K562 (cell line): ENCODE results near the gene LMBR1. TPM values are rescaled to one million over a fixed set of nuclear protein-coding genes. Genes with fewer than 3 reads are reported as not detected.
A peak's percentile ranks its signal among the peaks of the same experiment; 100 is the strongest.

ENCODE experiments used
- ATAC-seq: fragments of 200-7000 bp; cut with Tn5 transposase; 3 replicates; pipeline ENCODE4 v1.9.1; 2020; ENCODE audit warnings: moderate library complexity
- BruUV-seq: library from RNA; stranded (reverse); fragments of 400-500 nt; replicated peaks from 2 replicates; lab custom pipeline; 2021; lab: Mats Ljungman, UMichigan
- CTCF ChIA-PET: fragments of 300-600 bp; formaldehyde crosslinking; extraction: SDS; loops from one replicate; lab custom pipeline; 2021; ENCODE audit warnings: low intra/inter-chr PET ratio; lab: Yijun Ruan, JAX
- POLR2A ChIA-PET: fragments of 300-600, 350-650 bp; sonication (Branson Sonifier 250); formaldehyde crosslinking; extraction: SDS; loops from one replicate; lab custom pipeline; 2021; ENCODE audit warnings: antibody characterized with exemption, inconsistent platforms; lab: Yijun Ruan, JAX
- DNase-seq, 4 experiments: peaks; one replicate each; pipeline versions ENCODE4 v3.0.0 to v3.0.0-alpha.2; 2011 to 2018; ENCODE audit warnings: low spot score in 3 of 4, mixed read lengths in 3 of 4; ENCODE audit errors: extremely low read depth in 1 of 4
- FAIRE-seq: peaks from 2 replicates; lab custom pipeline; 2011; peaks lifted over from hg19 to GRCh38; lab: Jason Lieb, UNC
- H2AFZ ChIP-seq: 2 replicates; pipeline ENCODE4 v1.6.0; 2011; ENCODE audit warnings: low read depth, low read length, control low read depth, inconsistent platforms
- H3K27ac ChIP-seq: fragments of 200-600 bp; 3 replicates; pipeline ENCODE4 v1.8.0; 2011; ENCODE audit warnings: low read depth, mild to moderate bottlenecking, control low read depth, inconsistent platforms, low read length, moderate library complexity, mixed read lengths; ENCODE audit errors: extremely low read depth
- H3K27me3 ChIP-seq, 2 experiments: fragments of 300-600 bp in 1 of 2; 2 replicates in 1 of 2; 3 replicates in 1 of 2; pipeline versions ENCODE4 v1.6.0 to v1.8.0; 2011; ENCODE audit warnings: inconsistent platforms in 2 of 2, low read length in 2 of 2, mild to moderate bottlenecking in 1 of 2, mixed read lengths in 1 of 2, moderate library complexity in 1 of 2; ENCODE audit not compliant: control insufficient read depth in 2 of 2, insufficient read depth in 2 of 2
- H3K36me3 ChIP-seq: fragments of 300-600 bp; 3 replicates; pipeline ENCODE4 v1.8.0; 2011; ENCODE audit warnings: mild to moderate bottlenecking, low read length, inconsistent platforms; ENCODE audit not compliant: control insufficient read depth, insufficient read depth
- H3K4me1 ChIP-seq, 2 experiments: fragments of 200-600 bp in 1 of 2; replicated peaks in 1 of 2; 2 replicates in 1 of 2; 3 replicates in 1 of 2; pipeline versions ENCODE4 v1.5.1 to v1.8.0; 2011; ENCODE audit warnings: inconsistent platforms in 2 of 2, low read length in 2 of 2, mild to moderate bottlenecking in 1 of 2, mixed read lengths in 1 of 2, moderate library complexity in 1 of 2; ENCODE audit not compliant: control insufficient read depth in 2 of 2, insufficient read depth in 2 of 2
- H3K4me2 ChIP-seq: 2 replicates; pipeline ENCODE4 v1.6.1; 2011; ENCODE audit warnings: low read length, control low read depth, inconsistent platforms, mixed read lengths; ENCODE audit not compliant: insufficient read depth
- H3K4me3 ChIP-seq: fragments of 200-600 bp; sonication (generic), shearing (Covaris generic); 2 replicates; pipeline ENCODE4 v1.5.1; 2016; ENCODE audit warnings: control low read depth, inconsistent platforms
- H3K79me2 ChIP-seq: fragments of 200-600 bp; 3 replicates; pipeline ENCODE4 v1.8.0; 2011; ENCODE audit warnings: low read length, inconsistent platforms; ENCODE audit not compliant: control insufficient read depth, insufficient read depth
- H3K9ac ChIP-seq, 2 experiments: 2 replicates each; pipeline versions ENCODE4 v1.6.0 to v1.6.1; 2011; ENCODE audit warnings: low read depth in 2 of 2, low read length in 2 of 2, control low read depth in 1 of 2, inconsistent platforms in 1 of 2, mild to moderate bottlenecking in 1 of 2, mixed read lengths in 1 of 2; ENCODE audit not compliant: insufficient read depth in 1 of 2
- H3K9me1 ChIP-seq: one replicate; pipeline ENCODE4 v1.6.0; 2011; ENCODE audit warnings: inconsistent platforms, mild to moderate bottlenecking, low read length, moderate library complexity; ENCODE audit not compliant: control insufficient read depth, insufficient read depth
- H3K9me3 ChIP-seq: replicated peaks from 2 replicates; pipeline ENCODE4 v1.5.1; 2011; ENCODE audit warnings: low read depth, low read length, inconsistent platforms; ENCODE audit not compliant: control insufficient read depth, insufficient read depth
- H4K20me1 ChIP-seq: replicated peaks from 2 replicates; pipeline ENCODE4 v1.6.1; 2011; ENCODE audit warnings: low read length, inconsistent platforms, mixed read lengths; ENCODE audit not compliant: control insufficient read depth, insufficient read depth
- ATF1 ChIP-seq, 2 experiments: fragments of 450-650 bp in 1 of 2; IDR thresholded peaks; 2 replicates each; pipeline ENCODE4 v1.6.1; 2016; ENCODE audit warnings: missing compliant biosample characterization in 1 of 2, missing genetic modification characterization in 1 of 2
- POLR2G ChIP-seq: fragments of 200-400 bp; formaldehyde crosslinking; IDR thresholded peaks from 2 replicates; pipeline ENCODE4 v1.6.1; 2017; ENCODE audit warnings: low read depth, mild to moderate bottlenecking, antibody characterized with exemption, low read length, moderate library complexity
- RBM22 ChIP-seq: fragments of 200-400 bp; formaldehyde crosslinking; IDR thresholded peaks from 2 replicates; pipeline ENCODE4 v1.6.1; 2018; ENCODE audit warnings: low read length, low read depth; ENCODE audit not compliant: poor library complexity, severe bottlenecking
- SMAD4 ChIP-seq: fragments of 250-450 bp; sonication (Bioruptor Pico); conservative IDR thresholded peaks from 2 replicates; pipeline ENCODE4 v1.8.0; 2021; ENCODE audit warnings: inconsistent platforms, mild to moderate bottlenecking, moderate library complexity
- WGBS: fragments of 100-300 bp; shearing (Covaris generic); methylation state at CpG from one replicate; pipeline ENCODE4 v1.1.6; 2016; ENCODE audit warnings: low coverage, mixed read lengths; ENCODE audit not compliant: insufficient coverage; ENCODE audit errors: missing lambda C conversion rate; 5-methylcytosine and 5-hydroxymethylcytosine counted together
- in situ Hi-C: fragments of 300-500 bp; cut with MboI; formaldehyde crosslinking; loops from 4 replicates; pipeline ENCODE4 v1.15.0; 2018; ENCODE audit warnings: inconsistent platforms, mixed read lengths
- intact Hi-C: fragments of 100-400 bp; cut with micrococcal nuclease; formaldehyde crosslinking; loops from 2 replicates; pipeline ENCODE4 v1.14.2; 2022
- polyA plus RNA-seq, 8 experiments: library from polyadenylated mRNA; depleted of rRNA in 4 of 8; stranded (reverse) in 5 of 8; unstranded in 3 of 8; fragments of >200 nt; fragmentation: Nextera tagmentation in 2 of 8; fragmentation: Illumina TruSeq in 1 of 8; extraction: Ambion mirVana in 2 of 8; extraction: Trizol in 1 of 8; gene quantifications; 2 replicates each; pipeline versions ENCODE4 v1.2.1 to v1.2.3, GENCODE V29; 2011 to 2014; ENCODE audit warnings: inconsistent platforms in 1 of 8, missing spikeins in 1 of 8
- total RNA-seq, 7 experiments: library from RNA; depleted of rRNA in 6 of 7; stranded (reverse); fragments of >200 nt in 6 of 7; fragmentation: Illumina TruSeq in 2 of 7; extraction: Trizol in 2 of 7; gene quantifications; 2 replicates each; pipeline versions ENCODE4 v1.2.1 to v1.2.3, GENCODE V29; 2011 to 2021; ENCODE audit warnings: low replicate concordance in 1 of 7
- TF ChIP-seq, protein P1 (sequence below): sonication (generic); formaldehyde crosslinking; IDR thresholded peaks from 2 replicates; pipeline ENCODE4 v1.8.0; 2022; ENCODE audit warnings: missing genetic modification reagents, mild to moderate bottlenecking, borderline replicate concordance
- TF ChIP-seq, protein P2 (sequence below): fragments of 250-450 bp; sonication (Bioruptor Pico); IDR thresholded peaks from 2 replicates; pipeline ENCODE4 v1.5.0; 2020; ENCODE audit warnings: mild to moderate bottlenecking, borderline replicate concordance

The LMBR1 gene
- total and polyA plus RNA-seq, 9 of the 15 experiments (the other 6 are each of a cell fraction or from before 2014, with no cell fraction given): 7.7 to 90.0 (median 59.9) TPM

DNA sequence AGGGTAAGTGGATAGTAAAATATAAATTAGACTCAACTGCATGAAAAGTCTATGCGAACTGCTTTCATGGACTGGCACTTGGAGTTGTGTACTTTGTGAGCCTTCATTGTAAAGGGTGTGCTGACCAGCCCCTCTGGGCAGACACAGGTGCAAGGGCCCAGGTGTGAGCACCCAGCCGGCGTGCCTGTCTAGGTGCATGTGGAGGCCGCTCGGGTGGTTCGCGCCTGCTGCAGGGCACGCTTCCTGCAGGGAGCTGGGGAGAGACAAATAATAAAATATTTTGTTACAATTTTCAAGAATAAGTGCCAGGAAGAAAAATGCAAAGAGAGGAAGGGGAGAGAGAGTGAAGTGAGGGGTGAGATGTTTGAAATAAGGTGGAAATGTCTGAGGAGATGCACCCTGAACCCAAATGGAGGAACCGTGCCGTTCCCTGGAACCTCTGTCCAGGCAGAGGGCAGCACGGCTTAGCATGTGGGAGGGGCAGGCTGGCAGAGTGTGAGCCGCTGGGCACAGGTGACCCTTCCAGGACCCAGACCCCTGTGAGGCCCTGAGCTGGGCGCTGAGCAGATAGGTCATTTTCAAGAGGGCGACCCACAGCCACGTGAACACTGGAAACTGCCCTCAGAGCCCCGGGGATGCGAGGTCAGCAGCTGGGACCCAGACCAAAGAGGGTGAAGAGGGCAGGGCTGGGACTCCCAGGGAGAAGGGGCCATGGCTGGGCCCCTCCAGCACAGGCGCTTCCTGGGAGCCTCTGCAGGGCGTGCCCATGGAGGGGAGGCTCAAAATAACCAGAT lies 223.8 kb downstream of the LMBR1 start:
- no peak for ATAC-seq
- H3K27me3 ChIP-seq: no peaks in the 10 kb centered on the region
- no peak overlapping the region for H2AFZ ChIP-seq
- no peak overlapping the region for H3K4me3 ChIP-seq
- H4K20me1 ChIP-seq: no peaks in the 10 kb centered on the region
- no peak overlapping the region for H3K4me2 ChIP-seq
- TF ChIP-seq ATF1 (CRISPR knock-in tag; IDR thresholded peaks at IDR 0.05) (no peak), ATF1 (tag; IDR thresholded peaks at IDR 0.05) (no peak), RBM22 (peak; percentile 13), POLR2G (peak; percentile 33; the same call in 1 of the 2 replicates), SMAD4 (CRISPR knock-in tag) (no peak)
- TF ChIP-seq, protein P1, sequence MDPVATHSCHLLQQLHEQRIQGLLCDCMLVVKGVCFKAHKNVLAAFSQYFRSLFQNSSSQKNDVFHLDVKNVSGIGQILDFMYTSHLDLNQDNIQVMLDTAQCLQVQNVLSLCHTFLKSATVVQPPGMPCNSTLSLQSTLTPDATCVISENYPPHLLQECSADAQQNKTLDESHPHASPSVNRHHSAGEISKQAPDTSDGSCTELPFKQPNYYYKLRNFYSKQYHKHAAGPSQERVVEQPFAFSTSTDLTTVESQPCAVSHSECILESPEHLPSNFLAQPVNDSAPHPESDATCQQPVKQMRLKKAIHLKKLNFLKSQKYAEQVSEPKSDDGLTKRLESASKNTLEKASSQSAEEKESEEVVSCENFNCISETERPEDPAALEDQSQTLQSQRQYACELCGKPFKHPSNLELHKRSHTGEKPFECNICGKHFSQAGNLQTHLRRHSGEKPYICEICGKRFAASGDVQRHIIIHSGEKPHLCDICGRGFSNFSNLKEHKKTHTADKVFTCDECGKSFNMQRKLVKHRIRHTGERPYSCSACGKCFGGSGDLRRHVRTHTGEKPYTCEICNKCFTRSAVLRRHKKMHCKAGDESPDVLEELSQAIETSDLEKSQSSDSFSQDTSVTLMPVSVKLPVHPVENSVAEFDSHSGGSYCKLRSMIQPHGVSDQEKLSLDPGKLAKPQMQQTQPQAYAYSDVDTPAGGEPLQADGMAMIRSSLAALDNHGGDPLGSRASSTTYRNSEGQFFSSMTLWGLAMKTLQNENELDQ (CRISPR knock-in tag): no peak
- TF ChIP-seq, protein P2, sequence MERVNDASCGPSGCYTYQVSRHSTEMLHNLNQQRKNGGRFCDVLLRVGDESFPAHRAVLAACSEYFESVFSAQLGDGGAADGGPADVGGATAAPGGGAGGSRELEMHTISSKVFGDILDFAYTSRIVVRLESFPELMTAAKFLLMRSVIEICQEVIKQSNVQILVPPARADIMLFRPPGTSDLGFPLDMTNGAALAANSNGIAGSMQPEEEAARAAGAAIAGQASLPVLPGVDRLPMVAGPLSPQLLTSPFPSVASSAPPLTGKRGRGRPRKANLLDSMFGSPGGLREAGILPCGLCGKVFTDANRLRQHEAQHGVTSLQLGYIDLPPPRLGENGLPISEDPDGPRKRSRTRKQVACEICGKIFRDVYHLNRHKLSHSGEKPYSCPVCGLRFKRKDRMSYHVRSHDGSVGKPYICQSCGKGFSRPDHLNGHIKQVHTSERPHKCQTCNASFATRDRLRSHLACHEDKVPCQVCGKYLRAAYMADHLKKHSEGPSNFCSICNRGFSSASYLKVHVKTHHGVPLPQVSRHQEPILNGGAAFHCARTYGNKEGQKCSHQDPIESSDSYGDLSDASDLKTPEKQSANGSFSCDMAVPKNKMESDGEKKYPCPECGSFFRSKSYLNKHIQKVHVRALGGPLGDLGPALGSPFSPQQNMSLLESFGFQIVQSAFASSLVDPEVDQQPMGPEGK (CRISPR knock-in tag): no peak
- TF ChIP-seq, all 486 proteins: peak for 2
- intact Hi-C loops (no loop called here), in situ Hi-C loops (no loop called here)
- no peak for DNase-seq
- Histone ChIP-seq H3K9me1 (no peaks in the 10 kb centered on the region), H3K79me2 (no peaks in the 10 kb centered on the region), H3K9ac (peak overlapping the region in 1 of 2 experiments; percentile 15; a peak in 1 of 4 replicates), H3K4me1 (peaks cover 0 to 10% of the 10 kb centered on the region in 2 experiments; a peak in 2 of 5 replicates), H3K9me3 (no peaks in the 10 kb centered on the region), H3K27ac (no peak overlapping the region), H3K36me3 (peaks cover 35% of the 10 kb centered on the region; the same call in 1 of the 3 replicates)
- POLR2A ChIA-PET: interaction anchor here (0.5 to 2.1 kb wide), 3 partner anchors 10 to 16 kb away, joined by 3 to 9 read pairs (median 3); no protein-coding TSS in a partner anchor
- 94% methylated on average over 19 of the region's 19 CpGs for WGBS
- FAIRE-seq: no peak
- no TSS peak for BruUV-seq
- CTCF ChIA-PET: no interaction called here
